Transverse colon (tissue), 4 donors: ENCODE measurements around the gene HSPG2. TPM values are rescaled to one million over a fixed set of nuclear protein-coding genes. Genes with fewer than 3 reads are reported as not detected.
A peak's percentile ranks its signal among the peaks of the same experiment; 100 is the strongest.
"Not testable (repeated sequence)": the region's sequence is repeated elsewhere in the genome, so short reads cannot be mapped to it uniquely, and the experiment has no call there.

ENCODE experiments used
- DNase-seq: peaks from one replicate; pipeline ENCODE4 v3.0.0-alpha.2; 2019
- H3K27ac ChIP-seq, 4 donors: fragments of 200-600 bp; sonication (generic); 2 replicates each; pipeline ENCODE4 v1.5.1; 2016 to 2018; ENCODE audit warnings: inconsistent platforms in 4 of 4
- H3K27me3 ChIP-seq: fragments of 200-600 bp; sonication (generic); 2 replicates; pipeline ENCODE4 v1.5.1; 2017; ENCODE audit warnings: inconsistent platforms
- H3K36me3 ChIP-seq, 4 donors: fragments of 200-600 bp; sonication (generic); 2 replicates each; pipeline ENCODE4 v1.5.1; 2017 to 2019; ENCODE audit warnings: inconsistent platforms in 4 of 4
- H3K4me1 ChIP-seq, 4 donors: fragments of 200-600 bp; sonication (generic); 2 replicates each; pipeline ENCODE4 v1.5.1; 2017 to 2020; ENCODE audit warnings: inconsistent platforms in 4 of 4
- H3K4me3 ChIP-seq, 4 donors: fragments of 200-600 bp; sonication (generic); 1 replicate in 1 of 4; 2 replicates in 3 of 4; pipeline versions ENCODE4 v1.5.1 to v1.6.1; 2017 to 2019; ENCODE audit warnings: inconsistent platforms in 4 of 4
- H3K9me3 ChIP-seq, 2 donors: fragments of 200-600 bp; sonication (generic); 2 replicates each; pipeline ENCODE4 v1.5.1; 2017 to 2019; ENCODE audit warnings: inconsistent platforms in 2 of 2
- EP300 ChIP-seq: sonication (generic); formaldehyde crosslinking; IDR thresholded peaks from one replicate; pipeline ENCODE4 v1.6.1; 2017; ENCODE audit warnings: antibody characterized with exemption, low read depth
- POLR2A ChIP-seq: fragments of 450-650 bp; IDR thresholded peaks from one replicate; pipeline ENCODE4 v1.6.1; 2016; ENCODE audit warnings: antibody characterized with exemption, mild to moderate bottlenecking, moderate library complexity
- POLR2AphosphoS5 ChIP-seq, 3 donors: sonication (generic); formaldehyde crosslinking; IDR thresholded peaks; one replicate each; pipeline ENCODE4 v1.6.1; 2016; ENCODE audit warnings: antibody characterized with exemption in 3 of 3
- WGBS, 2 donors: methylation state at CpG; one replicate each; pipeline ENCODE4 v1.1.5; 2018; ENCODE audit warnings: low coverage in 1 of 2; 5-methylcytosine and 5-hydroxymethylcytosine counted together
- in situ Hi-C, 4 donors: fragments of 200-750 bp; cut with MboI; loops; one replicate each; pipeline versions ENCODE4 v1.15.0 to v1.15.1; 2017; ENCODE audit warnings: low sequenced_read_pairs in 3 of 4, low pct_ligation_motif_present in 1 of 4, low pct_unique_long_range_greater_than_20kb in 1 of 4
- intact Hi-C: fragments of 100-400 bp; cut with DNase I; formaldehyde crosslinking; loops from one replicate; pipeline ENCODE4 v1.15.1; 2023; ENCODE audit warnings: low total_unique reads
- total RNA-seq, 4 donors: library from RNA; depleted of rRNA; stranded (reverse); fragments of >200 nt; gene quantifications; one replicate each; pipeline ENCODE4 v1.1.0, GENCODE V29; 2016
- TF ChIP-seq, protein P1 (sequence below), 5 experiments: fragments of 200-600 bp in 3 of 5; fragments of 450-650 bp in 2 of 5; sonication (generic) in 3 of 5; IDR thresholded peaks; 1 replicate in 2 of 5; 2 replicates in 3 of 5; pipeline ENCODE4 v1.5.1; 2016 to 2017; ENCODE audit warnings: antibody characterized with exemption in 5 of 5, inconsistent platforms in 3 of 5, mild to moderate bottlenecking in 2 of 5, moderate library complexity in 1 of 5

Gene HSPG2
- total RNA-seq, 4 donors from 2014 or later: 107 to 343 (median 228) TPM

DNA sequence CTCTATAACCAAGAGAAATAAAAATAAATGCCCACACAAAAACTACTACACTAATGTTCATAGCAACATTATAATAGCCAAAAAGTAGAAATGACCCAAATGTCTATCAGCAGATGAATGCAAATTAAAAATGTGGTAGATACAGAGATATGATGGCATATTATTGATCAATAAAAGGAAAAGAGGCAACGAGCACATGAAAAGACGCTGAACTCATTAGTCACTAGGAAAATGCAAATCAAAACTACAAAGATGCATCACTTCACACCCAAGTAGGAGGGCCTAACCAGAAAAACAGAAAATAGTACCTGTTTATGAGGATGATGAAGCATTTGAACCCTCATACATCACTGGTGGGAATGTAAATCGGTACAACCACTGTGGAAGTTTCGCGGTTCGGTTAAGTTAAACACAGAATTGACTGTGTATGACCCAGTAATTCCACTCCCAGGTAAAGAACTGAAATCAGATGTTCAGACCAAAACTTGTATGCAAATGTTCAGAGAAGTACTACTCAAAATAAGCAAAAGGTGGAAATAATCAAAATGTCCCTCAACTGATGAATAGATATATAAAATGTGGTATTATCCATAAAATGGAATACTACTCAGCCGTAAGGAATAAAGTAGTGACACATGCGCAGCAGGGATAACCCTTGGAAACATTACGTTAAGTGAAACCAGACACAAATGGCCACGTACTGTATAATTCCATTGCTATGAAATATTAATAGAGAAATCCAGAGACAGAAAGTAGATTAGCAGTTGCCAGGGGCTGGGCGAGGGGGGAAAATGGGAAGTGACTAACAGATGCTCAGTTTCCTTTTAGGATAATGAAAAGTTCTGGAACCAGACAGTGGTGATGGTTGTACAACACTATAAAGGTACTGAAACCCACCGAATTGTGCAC lies 157.2 kb downstream of the HSPG2 start:
- Histone ChIP-seq H3K4me3 (no peak overlapping the region), H3K4me1 (peaks cover 7 to 43% (median 20%) of the 10 kb centered on the region in 4 donors), H3K27ac (peak overlapping the region in 3 of 4 donors; percentile 1 to 59 (median 7)), H3K36me3 (no peaks in the 10 kb centered on the region), H3K27me3 (no peaks in the 10 kb centered on the region), H3K9me3 (no peaks in the 10 kb centered on the region)
- TF ChIP-seq POLR2A: no peak
- TF ChIP-seq, protein P1, sequence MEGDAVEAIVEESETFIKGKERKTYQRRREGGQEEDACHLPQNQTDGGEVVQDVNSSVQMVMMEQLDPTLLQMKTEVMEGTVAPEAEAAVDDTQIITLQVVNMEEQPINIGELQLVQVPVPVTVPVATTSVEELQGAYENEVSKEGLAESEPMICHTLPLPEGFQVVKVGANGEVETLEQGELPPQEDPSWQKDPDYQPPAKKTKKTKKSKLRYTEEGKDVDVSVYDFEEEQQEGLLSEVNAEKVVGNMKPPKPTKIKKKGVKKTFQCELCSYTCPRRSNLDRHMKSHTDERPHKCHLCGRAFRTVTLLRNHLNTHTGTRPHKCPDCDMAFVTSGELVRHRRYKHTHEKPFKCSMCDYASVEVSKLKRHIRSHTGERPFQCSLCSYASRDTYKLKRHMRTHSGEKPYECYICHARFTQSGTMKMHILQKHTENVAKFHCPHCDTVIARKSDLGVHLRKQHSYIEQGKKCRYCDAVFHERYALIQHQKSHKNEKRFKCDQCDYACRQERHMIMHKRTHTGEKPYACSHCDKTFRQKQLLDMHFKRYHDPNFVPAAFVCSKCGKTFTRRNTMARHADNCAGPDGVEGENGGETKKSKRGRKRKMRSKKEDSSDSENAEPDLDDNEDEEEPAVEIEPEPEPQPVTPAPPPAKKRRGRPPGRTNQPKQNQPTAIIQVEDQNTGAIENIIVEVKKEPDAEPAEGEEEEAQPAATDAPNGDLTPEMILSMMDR (IDR thresholded peaks at IDR 0.05): no peak
- no peak for DNase-seq
- in situ Hi-C loops: no loop called here
- intact Hi-C loops: no loop called here
- WGBS, 2 donors: 77 to 82% methylated on average over 8 to 12 of the region's 12 CpGs

- Histone ChIP-seq H3K36me3 (no peaks in the 10 kb centered on the region), H3K9me3 (no peaks in the 10 kb centered on the region), H3K4me3 (no peak overlapping the region), H3K27me3 (no peaks in the 10 kb centered on the region), H3K4me1 (peaks cover 7 to 38% (median 21%) of the 10 kb centered on the region in 4 donors), H3K27ac (no peak overlapping the region)
- intact Hi-C loops: no loop called here
- WGBS, 2 donors: 100% methylated on average over 2 of the region's 2 CpGs
- no peak for DNase-seq
- in situ Hi-C loops: no loop called here
- TF ChIP-seq, protein P1 (IDR thresholded peaks at IDR 0.05): no peak
- TF ChIP-seq POLR2A (no peak), EP300 (no peak), POLR2AphosphoS5 (IDR thresholded peaks at IDR 0.05) (no peak)
Observed at GRCh38 chr1:21778405-21778727, 158.7 kb downstream of the HSPG2 start.

DNA sequence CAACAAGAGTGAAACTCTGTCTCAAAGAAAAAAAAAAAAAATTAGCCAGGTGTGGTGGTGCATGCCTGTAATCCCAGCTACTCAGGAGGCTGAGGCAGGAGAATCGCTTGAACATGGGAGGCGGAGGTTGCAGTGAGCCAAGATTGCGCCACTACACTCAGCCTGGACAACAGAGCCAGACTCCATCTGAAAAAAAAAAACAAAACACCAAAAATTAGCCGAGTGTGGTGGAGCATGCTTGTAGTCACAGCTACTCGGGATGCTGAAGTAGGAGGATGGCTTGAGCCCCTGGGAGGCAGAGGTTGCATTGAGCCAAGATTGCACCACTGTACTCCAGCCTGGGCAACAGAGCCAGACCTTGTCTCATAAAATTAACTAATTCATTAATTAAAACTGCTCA lies 160.2 kb downstream of the HSPG2 start:
- WGBS, 2 donors: 64% methylated on average over 5 of the region's 5 CpGs; no CpG with 5 or more reads in 1 of the 2 donors
- H3K27me3 ChIP-seq, H3K9me3 ChIP-seq, intact Hi-C loops, in situ Hi-C loops, H3K4me3 ChIP-seq, H3K27ac ChIP-seq, H3K36me3 ChIP-seq, DNase-seq: not testable (repeated sequence)
- H3K4me1 ChIP-seq: peaks cover 7 to 33% (median 23%) of the 10 kb centered on the region in 4 donors

- Histone ChIP-seq H3K4me1 (peaks cover under 1 to 25% (median 14%) of the 10 kb centered on the region in 4 donors), H3K4me3 (no peak overlapping the region), H3K9me3 (no peaks in the 10 kb centered on the region), H3K36me3 (no peaks in the 10 kb centered on the region), H3K27me3 (no peaks in the 10 kb centered on the region), H3K27ac (no peak overlapping the region)
- DNase-seq: no peak
- in situ Hi-C loops (no loop called here), intact Hi-C loops (no loop called here)
- TF ChIP-seq EP300: no peak
- TF ChIP-seq POLR2AphosphoS5 (IDR thresholded peaks at IDR 0.05): no peak
- TF ChIP-seq, protein P1 (IDR thresholded peaks at IDR 0.05): no peak
- TF ChIP-seq POLR2A: no peak
Observed at GRCh38 chr1:21775985-21776562, 161.0 kb downstream of the HSPG2 start.
